GM18870 (cell line): ENCODE measurements around the gene FOXO3.
"Not testable (repeated sequence)": the region's sequence is repeated elsewhere in the genome, so short reads cannot be mapped to it uniquely, and the experiment has no call there.

Experiments
- ATAC-seq: cut with Tn5 transposase; IDR thresholded peaks from one replicate; pipeline ENCODE4 v1.9.1; 2021; ENCODE audit warnings: moderate library complexity; ENCODE audit not compliant: unreplicated experiment

FOXO3 gene

DNA sequence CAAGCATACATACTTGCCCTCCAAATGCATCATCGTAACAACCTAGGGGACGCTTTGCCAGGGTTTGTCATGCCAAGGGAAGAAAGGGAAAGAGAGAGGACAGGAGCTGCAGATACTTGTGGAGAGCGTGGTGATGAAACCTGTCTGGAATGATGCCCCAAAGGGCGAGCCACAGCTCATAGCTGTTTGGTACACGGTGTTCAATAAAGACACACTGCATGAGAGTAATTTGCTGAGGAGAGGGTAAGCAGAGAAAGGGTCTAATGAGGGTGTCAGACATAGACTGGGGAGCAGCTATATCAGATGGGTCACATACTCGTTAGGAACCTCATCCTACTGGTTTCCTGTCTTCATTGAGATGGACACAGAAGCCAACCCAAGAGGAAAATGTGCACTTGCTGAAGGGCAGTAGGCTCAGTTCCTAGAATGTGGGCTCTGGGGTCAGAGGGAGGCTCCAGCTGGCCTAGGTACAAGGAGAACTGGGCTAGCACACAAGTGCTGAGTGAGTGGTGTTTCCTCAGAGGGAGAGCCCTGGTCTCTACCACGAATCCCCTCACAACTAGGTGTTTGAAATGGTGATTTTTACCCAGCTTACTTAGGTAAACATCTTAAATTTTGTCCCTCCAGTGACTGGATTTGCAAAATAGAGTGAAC, 5.2 kb upstream of the FOXO3 start:
- no peak for ATAC-seq

DNA sequence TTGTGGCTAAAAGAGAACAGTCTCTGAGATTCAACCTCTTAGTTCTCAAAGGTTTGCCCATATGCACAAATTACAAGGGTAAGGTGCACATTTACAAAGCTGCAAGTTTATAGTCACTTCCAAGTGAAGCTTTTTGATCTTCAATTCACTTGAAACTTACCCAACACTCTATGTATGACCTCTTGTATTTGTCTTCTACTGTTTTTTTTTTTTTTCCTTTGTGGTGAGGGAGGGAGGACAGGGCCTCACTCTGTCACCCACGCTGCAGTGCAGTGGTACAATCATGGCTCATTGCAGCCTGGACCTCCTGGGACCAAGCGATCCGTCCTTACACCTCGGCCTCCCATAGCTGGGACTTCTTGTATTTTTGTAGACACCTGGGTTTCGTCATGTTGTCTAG, 4.5 kb upstream of the FOXO3 start:
- ATAC-seq: no peak

DNA sequence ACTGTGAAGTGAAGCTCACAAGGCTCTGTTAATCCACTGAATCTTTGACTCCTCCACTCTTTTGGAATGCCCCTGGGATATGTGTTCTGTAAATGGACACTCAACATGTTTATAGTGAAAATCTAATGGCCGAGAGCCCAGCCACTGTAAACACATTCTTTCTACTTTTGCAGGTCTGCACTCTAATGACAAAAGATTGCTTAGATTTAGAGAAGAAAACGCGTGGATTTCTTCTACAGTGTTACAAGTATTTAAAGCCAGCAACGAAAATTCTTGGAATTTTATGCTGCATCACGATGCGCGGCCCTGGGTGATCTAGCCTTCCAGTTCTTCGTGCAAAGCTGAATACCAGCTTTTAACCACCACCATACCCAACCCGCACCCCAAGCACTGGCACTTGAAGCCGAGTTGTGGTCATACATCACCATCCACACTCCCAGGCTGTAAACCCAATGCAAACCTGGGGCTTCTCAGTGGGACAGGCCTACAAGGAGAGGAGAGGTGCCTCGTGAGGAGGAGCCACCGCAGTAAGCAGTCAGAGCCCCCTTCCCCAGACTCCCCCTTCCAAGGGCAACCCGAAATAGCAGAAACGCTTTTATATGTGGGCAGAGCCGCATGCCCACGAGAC, 3.7 kb upstream of the FOXO3 start:
- ATAC-seq: no peak

DNA sequence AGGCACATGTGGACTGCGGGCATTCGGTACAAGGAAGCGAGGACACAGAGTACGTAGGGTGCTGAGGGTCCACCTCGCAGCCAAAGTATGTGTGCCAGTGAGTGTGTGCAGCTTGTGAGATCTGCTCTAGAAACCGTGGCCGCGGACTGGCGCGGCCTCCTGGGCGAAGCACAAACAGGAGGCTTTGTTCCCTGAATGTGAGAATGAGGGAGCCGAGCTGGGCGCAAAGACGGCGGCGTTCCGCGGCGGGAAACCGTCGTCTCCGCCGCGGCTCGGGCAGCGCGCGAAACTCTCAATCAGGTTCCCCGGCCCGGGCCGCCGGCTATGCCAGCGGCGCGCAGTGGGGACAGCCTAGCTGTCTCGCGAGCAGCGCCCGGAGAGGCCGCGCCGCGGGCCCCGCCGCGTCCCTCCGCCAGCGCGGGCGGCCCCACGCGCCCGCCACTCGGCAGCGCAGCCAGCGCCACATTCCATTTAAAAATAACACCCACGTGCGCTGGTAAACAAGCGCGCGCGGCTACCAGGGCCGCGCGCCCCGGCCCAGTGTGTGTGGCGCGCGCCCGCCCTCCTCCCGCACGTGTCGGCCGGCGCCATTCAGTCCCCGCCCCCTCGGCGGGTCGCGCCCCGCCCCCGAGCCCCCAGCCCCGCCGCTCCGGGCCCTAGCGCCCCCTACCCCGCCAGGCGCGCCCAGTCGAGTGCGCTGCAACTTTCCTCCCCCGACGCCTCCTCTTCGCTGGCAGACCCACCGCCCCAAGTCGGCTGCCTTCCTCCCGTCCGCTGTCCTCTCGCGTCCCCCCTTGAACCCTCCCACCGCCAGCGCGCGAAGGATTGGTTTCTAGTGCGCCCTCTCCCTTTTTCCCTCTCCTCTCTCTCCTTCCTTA, 3.0 kb upstream of the FOXO3 start:
- no peak for ATAC-seq

DNA sequence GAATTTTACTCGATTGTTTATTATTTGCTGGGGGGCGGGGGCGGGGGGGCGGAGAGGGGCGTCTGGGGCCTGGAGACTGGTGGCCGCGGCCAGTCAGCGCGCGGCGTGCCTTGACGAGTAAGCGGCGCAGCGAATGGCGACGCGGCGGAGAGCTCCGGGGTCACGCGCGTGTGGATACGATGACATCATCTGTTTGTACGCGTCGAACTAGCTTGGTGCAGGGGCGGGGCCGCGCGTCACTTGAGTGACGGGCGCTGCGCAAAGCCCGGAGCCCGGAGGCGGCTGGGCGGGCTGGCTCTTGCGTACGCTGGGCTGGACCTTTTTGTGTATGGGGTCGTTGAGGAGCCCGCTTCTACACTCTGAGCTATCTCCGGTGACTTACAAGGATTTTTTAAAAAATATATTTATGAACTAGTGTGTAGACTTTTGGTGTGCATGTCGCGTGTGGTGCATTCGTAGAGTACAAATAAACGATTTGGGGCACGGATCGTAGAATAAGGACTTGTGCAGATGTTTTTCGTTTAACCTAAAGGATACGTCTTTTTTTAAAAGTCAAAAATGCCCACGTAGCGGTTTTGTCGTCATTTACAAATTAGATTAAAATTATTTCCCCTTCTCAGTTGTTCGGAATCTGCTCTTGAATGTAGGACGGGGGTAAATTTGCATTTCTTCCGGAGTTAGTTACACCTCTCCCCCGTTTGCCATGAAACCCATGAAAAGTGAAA, 2.2 kb upstream of the FOXO3 start:
- ATAC-seq: peak; percentile 43

DNA sequence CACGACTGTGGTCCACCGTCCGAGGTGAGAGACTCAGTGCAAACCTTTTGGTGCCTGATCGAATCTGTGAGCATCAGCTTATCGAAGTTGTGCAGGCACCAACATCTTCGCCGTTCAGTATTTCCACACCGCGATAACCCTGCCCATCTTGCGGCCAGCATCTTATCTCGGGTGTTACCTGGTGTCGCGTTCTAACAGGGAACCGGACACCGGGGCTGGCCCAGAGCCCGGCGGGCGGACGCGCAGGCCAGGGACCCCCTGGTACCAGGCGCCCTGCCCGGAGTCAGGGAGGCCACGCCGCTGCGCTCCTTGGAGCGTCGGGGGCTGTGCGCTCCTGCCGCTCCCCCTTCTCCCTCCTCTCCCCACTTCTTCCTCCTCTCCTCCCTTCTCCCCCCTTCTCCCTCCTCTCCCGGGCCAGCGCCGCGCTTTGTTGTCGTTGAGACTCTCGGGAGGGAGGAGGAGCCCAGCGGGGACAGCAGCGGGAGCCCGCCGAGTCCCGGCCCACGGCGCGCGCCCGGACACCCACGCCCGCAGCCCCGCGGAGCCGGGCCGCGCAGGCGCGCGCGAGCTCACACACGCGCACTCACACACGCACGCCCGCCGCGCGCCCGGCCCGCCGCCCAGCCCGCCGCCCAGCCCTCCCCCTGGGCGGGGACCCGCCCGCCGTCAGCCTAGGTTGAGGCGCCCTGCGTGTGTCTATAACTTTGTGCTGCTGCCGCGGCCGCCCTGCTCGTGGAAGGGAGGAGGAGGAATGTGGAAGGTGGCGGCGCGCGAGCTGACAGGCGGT, 1.4 kb upstream of the FOXO3 start:
- no peak for ATAC-seq

DNA sequence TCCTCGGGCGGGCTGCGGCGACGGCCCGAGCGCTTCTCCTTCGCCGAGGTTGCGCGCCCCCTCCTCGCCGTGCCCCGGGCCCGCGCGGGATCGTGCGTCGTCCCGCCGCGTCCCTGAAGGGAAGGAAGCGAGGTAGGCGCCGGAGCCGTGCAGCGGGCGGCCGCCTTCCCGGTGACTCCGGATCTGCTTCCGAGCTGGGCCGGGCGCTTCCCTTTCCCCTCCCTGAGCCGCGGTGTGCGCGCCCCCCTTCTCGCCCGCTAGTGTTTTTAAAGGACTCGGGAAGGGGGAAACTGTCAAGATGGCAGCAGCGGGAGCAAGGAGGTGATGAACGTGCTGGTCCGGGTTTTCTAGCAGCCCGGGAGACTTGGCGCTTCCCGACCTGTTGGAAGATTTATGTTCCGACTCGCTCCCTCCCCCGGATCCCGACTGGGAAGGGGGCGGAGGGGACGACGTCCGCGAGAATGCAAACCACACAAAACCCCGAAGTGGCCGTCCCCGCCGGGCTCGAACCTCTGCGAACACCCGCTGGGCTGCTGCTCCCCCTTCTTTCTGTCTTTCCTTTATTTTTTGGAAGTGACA, 744 bp upstream of the FOXO3 start:
- ATAC-seq: no peak

DNA sequence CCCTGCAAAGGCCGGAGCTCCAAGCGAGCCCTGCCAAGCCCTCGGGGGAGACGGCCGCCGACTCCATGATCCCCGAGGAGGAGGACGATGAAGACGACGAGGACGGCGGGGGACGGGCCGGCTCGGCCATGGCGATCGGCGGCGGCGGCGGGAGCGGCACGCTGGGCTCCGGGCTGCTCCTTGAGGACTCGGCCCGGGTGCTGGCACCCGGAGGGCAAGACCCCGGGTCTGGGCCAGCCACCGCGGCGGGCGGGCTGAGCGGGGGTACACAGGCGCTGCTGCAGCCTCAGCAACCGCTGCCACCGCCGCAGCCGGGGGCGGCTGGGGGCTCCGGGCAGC, 561 bp downstream of the FOXO3 start:
- ATAC-seq: not testable (repeated sequence)

DNA sequence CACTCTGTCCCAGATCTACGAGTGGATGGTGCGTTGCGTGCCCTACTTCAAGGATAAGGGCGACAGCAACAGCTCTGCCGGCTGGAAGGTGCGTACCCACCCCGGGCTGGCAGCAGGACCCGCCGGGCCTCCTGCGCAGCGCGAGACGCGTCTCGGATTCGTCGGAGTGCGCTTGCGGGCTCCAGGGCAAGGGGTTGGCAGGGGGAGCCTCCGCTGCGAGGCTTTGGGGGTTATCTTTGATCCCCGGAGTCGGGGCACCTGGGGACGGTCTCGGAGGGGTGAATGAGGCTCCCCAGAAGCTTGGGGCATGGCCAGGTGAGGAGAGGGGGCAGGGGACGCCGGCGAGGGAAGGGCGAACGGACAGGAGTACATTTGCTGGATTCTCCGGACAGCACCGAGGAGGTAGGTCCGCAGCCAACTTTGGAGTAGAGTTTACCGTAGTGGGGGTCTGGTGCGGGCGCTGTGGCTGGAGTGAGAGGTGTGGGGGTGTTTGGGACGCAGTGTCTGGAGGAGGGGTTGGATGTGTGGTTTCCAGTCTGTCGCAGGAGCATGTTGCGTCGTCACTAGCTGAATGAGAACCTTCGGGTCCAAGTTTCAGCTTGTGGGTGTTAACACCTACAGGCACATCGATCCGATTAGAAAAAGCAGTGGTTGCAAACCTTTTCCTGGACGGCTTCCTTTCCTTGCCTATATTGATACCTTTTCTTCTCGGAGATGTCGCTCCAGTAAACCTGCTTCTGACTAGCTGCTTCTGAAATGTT, 1.2 kb downstream of the FOXO3 start:
- ATAC-seq: no peak

DNA sequence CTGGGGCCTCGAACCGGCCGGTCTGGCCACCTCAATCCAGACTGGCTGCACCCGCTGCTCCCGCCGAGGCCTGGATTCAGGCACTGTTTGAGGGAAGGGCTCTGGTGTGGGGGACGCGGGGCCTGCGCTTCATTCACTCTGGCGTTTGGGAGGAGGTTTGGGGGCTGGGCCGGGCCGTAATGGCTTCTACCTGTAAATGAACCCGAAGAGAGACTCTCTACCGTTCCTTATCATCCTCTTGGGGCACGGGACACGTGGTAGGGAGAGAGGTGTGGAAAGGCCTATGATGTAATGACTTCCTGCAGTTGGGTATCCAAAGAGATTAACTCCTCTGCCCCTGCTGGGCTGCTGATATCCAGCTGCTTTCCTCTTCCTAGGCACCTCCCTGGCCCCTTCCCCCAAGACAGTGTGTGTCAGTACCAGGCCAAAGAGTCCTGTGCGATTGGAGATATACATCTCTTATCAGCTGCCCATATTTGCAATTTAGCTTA, 1.8 kb downstream of the FOXO3 start:
- no peak for ATAC-seq

DNA sequence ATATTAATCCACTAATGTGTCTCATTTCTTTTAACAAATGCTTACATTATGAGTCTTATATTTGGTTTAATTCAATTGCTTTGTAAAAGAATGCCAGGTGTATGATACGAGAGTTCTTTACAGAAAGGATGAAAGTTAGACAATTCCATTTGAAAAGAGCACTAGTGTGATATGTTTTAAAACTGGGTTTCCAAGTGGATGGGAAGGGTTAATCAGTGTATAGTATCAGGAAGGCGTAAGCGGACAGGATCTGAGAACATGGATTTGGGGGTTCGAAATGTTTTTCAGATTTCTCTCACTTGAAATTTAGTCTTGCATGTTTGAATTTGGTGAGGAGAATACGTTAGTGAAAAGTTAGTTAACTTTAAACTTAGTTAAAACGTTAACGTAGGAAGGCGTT, 2.6 kb downstream of the FOXO3 start:
- ATAC-seq: no peak

DNA sequence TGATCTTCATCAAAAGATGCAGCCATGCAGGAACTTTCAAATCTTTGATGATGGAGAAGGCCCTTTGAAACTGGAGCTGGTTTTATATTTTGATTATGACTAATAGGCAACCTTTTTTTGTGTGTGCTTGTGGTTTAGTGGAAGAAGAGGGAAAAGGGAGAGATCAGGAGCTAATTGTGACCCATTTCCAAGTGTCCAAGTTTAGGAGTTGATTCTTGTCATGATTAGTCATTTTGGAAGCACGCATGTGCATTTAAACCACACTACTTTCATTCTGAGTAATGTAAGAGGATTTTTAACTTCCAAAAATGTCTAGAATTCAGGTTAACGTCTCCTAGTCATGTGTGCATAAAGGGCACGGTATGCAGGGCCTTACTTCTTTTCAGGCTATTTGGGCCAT, 3.5 kb downstream of the FOXO3 start:
- ATAC-seq: no peak

DNA sequence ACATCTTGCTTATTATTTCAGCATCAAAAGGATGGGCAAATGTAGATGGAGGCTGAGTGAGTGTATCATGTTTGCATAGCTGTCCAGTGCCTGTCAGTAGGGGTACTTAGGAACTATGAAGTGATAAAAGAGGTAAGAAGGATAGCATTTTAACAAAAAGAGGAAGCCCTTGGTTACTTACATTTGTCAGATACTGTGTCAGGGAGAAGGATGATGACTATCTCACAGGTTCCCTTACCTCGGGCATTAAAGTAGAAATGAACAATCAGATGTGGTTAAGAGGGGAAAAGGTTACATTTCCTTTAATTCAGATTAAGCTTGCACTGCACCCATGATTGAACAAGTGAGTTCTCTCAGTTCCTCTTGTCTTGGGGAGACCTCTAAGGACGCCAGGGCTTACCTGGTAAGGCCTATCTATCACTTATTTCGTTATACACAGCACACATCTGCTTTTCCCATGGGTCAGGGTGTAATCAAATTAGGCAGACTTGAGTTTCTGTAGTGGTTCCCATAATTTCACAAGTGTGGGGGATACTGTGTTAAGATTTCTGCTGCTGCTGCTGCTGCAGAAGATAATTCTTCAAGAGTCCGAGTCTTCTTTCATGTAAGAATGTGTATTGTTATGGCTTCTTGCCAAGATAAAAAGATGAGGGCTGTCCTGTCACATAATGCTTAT, 4.5 kb downstream of the FOXO3 start:
- peak; percentile 73 for ATAC-seq

DNA sequence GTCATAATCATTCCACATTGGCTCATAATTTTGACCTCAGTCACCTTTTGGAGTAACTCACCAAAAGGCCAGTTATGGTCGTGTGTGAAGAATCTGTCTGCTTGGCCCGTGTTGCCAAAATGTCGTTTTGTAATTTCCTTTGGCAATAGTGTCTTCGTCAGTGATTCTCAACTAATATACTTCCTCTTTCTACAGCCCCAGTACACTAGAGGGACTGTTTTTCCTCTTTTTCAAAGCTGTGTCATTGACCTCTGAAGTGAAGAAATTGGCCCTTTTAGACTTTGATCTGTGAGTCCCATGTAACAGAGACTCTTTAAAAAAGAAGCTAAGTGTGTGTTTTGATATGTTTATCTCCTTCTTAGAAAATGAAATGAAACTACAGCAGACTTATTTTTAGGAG, 5.2 kb downstream of the FOXO3 start:
- ATAC-seq: no peak

DNA sequence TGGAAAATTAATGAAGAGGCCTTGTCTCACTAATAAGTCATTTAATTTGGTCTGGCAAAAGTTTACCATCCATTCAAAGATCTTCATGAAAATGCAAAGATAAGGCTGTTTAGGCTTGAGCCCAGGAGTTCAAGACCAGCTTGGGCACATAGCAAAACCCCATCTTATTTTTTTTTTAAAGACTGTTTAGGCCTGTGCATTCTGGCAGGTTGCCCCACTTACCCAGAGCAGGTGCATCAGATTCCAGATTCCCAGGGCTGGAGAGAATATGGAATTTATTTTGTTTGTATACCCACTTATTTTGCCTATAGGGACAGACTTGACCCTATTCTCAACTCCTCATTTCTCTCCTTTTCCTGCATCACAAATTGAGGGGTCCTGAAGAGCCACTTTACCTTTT, 5.7 kb downstream of the FOXO3 start:
- no peak for ATAC-seq

DNA sequence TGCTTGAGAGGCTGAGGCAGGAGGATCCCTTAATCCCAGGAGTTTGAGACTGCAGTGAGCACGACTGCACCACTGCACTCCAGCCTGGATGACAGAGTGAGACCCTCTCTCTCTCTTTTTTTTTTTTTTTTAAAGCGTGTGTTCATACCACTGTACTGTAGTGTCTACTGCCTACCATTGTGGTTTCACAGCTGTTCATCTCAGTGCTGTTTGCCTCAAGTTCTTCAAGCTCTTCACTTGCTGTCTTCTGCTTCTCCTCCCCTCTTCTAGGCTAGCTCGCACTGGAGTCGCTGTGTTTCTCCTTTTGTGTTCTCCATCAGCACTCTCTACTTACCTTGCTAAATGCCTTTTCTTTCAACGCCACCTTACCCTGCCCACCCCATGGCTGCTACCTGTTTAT, 7.4 kb downstream of the FOXO3 start:
- ATAC-seq: no peak

DNA sequence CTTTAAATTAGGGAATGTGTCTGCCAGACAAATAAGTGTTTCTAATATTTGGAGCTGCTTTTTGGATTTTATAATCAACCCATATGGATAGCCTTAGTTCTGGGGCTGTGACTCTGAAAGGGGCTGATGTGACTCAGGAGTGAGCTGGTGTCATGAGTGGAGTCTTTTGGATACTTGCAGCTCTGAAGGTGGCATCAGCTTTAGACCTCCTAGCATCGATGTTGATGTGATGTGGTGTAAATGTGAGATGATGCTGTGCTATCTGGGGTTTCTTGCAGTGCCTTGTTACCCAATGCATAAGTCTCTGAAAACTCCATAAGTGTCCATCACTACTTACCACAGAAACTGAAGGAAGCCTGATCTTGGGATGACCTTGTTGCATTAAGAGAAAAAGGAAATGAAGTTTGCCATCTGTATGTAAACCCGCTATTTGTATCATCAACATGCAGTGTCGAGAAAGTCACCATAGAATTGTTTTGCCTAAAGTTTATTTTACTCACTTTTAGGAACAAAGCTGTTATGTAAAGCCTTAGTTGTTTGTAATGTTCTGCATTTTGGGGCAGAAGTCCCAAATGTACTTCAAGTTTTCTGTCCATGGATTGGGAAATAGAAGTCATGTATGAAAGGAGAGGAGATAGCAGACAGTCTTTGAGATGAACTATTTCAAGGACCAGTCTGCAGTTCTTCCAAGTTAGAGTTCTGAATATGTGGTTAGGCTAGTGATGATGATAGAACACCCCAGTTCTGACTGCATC, 8.0 kb downstream of the FOXO3 start:
- no peak for ATAC-seq

DNA sequence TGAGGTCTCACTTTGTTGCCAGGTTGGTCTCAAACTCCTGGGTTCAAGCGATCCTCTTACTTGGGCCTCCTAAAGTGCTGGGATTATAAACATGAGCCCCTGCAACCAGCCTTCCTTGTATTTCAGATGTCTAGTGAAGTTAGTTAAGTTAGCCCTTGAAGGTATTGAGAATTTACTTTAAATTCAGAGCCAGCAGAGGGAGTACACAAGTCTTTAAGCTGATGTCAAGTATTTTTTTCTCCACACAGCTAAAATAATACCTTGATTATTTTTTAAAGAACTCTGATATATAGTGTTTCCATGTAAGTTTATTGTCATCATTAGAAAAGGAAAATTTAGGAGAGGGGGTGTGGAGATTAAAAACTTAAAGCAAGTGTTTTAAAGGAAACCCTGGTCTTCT, 9.8 kb downstream of the FOXO3 start:
- no peak for ATAC-seq
